Measurements from ENCODE around the gene TIGD4. TPM values are rescaled to one million over a fixed set of nuclear protein-coding genes. Genes with fewer than 3 reads are reported as not detected.

The TIGD4 gene
- polyA plus RNA-seq, 1 donor, result 3.0 TPM

GRCh38 chr4:152727784-152728183 lies 51.7 kb downstream of the TIGD4 start:
- WGBS (ENCODE audit: insufficient coverage, low lambda C conversion rate), result no CpG with 5 or more reads among the region's 1 CpG
- no peak for DNase-seq
- Histone ChIP-seq H3K4me1 (ENCODE audit: control insufficient read depth, insufficient read depth, low read length) (no peaks in the 10 kb centered on the region), H3K36me3 (ENCODE audit: control insufficient read depth, insufficient read depth, low read length) (no peaks in the 10 kb centered on the region), H3K27me3 (ENCODE audit: control insufficient read depth, insufficient read depth, low read length) (no peaks in the 10 kb centered on the region), H3K9me3 (ENCODE audit: control insufficient read depth, low read depth, low read length) (no peaks in the 10 kb centered on the region), H3K27ac (ENCODE audit: low read length) (no peak overlapping the region), H3K4me3 (ENCODE audit: low read length) (no peak overlapping the region)

- Histone ChIP-seq H3K4me1 (ENCODE audit: control insufficient read depth, insufficient read depth, low read length) (peaks cover 2% of the 10 kb centered on the region), H3K27me3 (ENCODE audit: control insufficient read depth, insufficient read depth, low read length) (no peaks in the 10 kb centered on the region), H3K9me3 (ENCODE audit: control insufficient read depth, low read depth, low read length) (no peaks in the 10 kb centered on the region), H3K27ac (ENCODE audit: low read length) (no peak overlapping the region), H3K36me3 (ENCODE audit: control insufficient read depth, insufficient read depth, low read length) (no peaks in the 10 kb centered on the region), H3K4me3 (ENCODE audit: low read length) (no peak overlapping the region)
- no peak for DNase-seq
- 94% methylated on average over 2 of the region's 5 CpGs for WGBS (ENCODE audit: insufficient coverage, low lambda C conversion rate)
These were observed 55.0 kb downstream of the TIGD4 start for GRCh38 chr4:152724494-152724893.

GRCh38 chr4:152723236-152723635 lies 56.3 kb downstream of the TIGD4 start:
- no peak overlapping the region for H3K27ac ChIP-seq (ENCODE audit: low read length)
- no peak for DNase-seq
- 100% methylated on average over 1 of the region's 3 CpGs for WGBS (ENCODE audit: insufficient coverage, low lambda C conversion rate)

GRCh38 chr4:152719801-152720556 lies 59.6 kb downstream of the TIGD4 start:
- Histone ChIP-seq H3K36me3 (ENCODE audit: control insufficient read depth, insufficient read depth, low read length) (no peaks in the 10 kb centered on the region), H3K9me3 (ENCODE audit: control insufficient read depth, low read depth, low read length) (peaks cover 3% of the 10 kb centered on the region), H3K27ac (ENCODE audit: low read length) (no peak overlapping the region), H3K27me3 (ENCODE audit: control insufficient read depth, insufficient read depth, low read length) (no peaks in the 10 kb centered on the region), H3K4me1 (ENCODE audit: control insufficient read depth, insufficient read depth, low read length) (peaks cover 2% of the 10 kb centered on the region), H3K4me3 (ENCODE audit: low read length) (no peak overlapping the region)
- no peak for DNase-seq
- 67% methylated on average over 1 of the region's 24 CpGs for WGBS (ENCODE audit: insufficient coverage, low lambda C conversion rate)

More at GRCh38 chr4:152723236-152723635, 56.3 kb downstream of the TIGD4 start:
- H3K4me3 ChIP-seq (ENCODE audit: low read length), result no peak overlapping the region
- no peaks in the 10 kb centered on the region for H3K36me3 ChIP-seq (ENCODE audit: control insufficient read depth, insufficient read depth, low read length)
- H3K4me1 ChIP-seq (ENCODE audit: control insufficient read depth, insufficient read depth, low read length), result peaks cover 2% of the 10 kb centered on the region
- H3K9me3 ChIP-seq (ENCODE audit: control insufficient read depth, low read depth, low read length), result no peaks in the 10 kb centered on the region
- no peaks in the 10 kb centered on the region for H3K27me3 ChIP-seq (ENCODE audit: control insufficient read depth, insufficient read depth, low read length)

Other genes with a start within 250 kb of the TIGD4 start
- 19.2 TPM for gene FBXW7, start 243.6 kb downstream of the TIGD4 start, polyA plus RNA-seq
- 0.90 TPM for gene TMEM154, start 99.7 kb downstream of the TIGD4 start, polyA plus RNA-seq
- 38.7 TPM for gene ARFIP1, start 224 bp upstream of the TIGD4 start, polyA plus RNA-seq
- 10.7 TPM for gene FHDC1, start 156.6 kb upstream of the TIGD4 start, polyA plus RNA-seq

All from large intestine (tissue), 3 donors.